Neural progenitor cell (in vitro differentiated cells): ENCODE measurements around the gene TNFRSF19. TPM values are rescaled to one million over a fixed set of nuclear protein-coding genes. Genes with fewer than 3 reads are reported as not detected.

Experiments used
- DNase-seq: peaks from one replicate; pipeline ENCODE4 v3.0.0-alpha.2; 2016; ENCODE audit warnings: low spot score
- H2AFZ ChIP-seq: fragments of 200-600 bp; sonication (generic); replicated peaks from 2 replicates; pipeline ENCODE4 v1.6.1; 2016; ENCODE audit warnings: antibody characterized with exemption
- H3F3A ChIP-seq: fragments of 200-600 bp; sonication (generic); 2 replicates; pipeline ENCODE4 v1.6.1; 2016; ENCODE audit warnings: antibody characterized with exemption, low read depth
- H3K27ac ChIP-seq: fragments of 200-600 bp; sonication (generic); 2 replicates; pipeline ENCODE4 v1.5.1; 2016; ENCODE audit warnings: mild to moderate bottlenecking
- H3K27me3 ChIP-seq: fragments of 200-600 bp; sonication (generic); 2 replicates; pipeline ENCODE4 v1.6.1; 2016; ENCODE audit warnings: mild to moderate bottlenecking, moderate library complexity
- H3K36me3 ChIP-seq: fragments of 200-600 bp; sonication (generic); 2 replicates; pipeline ENCODE4 v1.5.1; 2016
- H3K4me1 ChIP-seq: fragments of 200-600 bp; sonication (generic); 2 replicates; pipeline ENCODE4 v1.6.1; 2016; ENCODE audit warnings: mixed run types
- H3K4me2 ChIP-seq: fragments of 200-600 bp; sonication (generic); 2 replicates; pipeline ENCODE4 v1.6.1; 2016
- H3K4me3 ChIP-seq: fragments of 200-600 bp; sonication (generic); 2 replicates; pipeline ENCODE4 v1.5.1; 2016
- H3K79me2 ChIP-seq: fragments of 200-600 bp; sonication (generic); 2 replicates; pipeline ENCODE4 v1.6.1; 2016; ENCODE audit warnings: low read depth
- H3K9ac ChIP-seq: fragments of 200-600 bp; sonication (generic); 2 replicates; pipeline ENCODE4 v1.6.1; 2016
- H3K9me3 ChIP-seq: fragments of 200-600 bp; sonication (generic); 2 replicates; pipeline ENCODE4 v1.5.1; 2016; ENCODE audit warnings: low read depth
- H4K20me1 ChIP-seq: fragments of 200-600 bp; sonication (generic); 2 replicates; pipeline ENCODE4 v1.6.1; 2016; ENCODE audit warnings: low read depth
- H3K27ac Mint-ChIP-seq: 3 replicates; pipeline ENCODE4 v1.8.0; 2021; ENCODE audit warnings: mixed read lengths
- H3K27me3 Mint-ChIP-seq: 2 replicates; pipeline ENCODE4 v1.8.0; 2022; ENCODE audit warnings: low read depth, mild to moderate bottlenecking, inconsistent platforms, moderate library complexity, mixed read lengths; ENCODE audit not compliant: insufficient read depth
- H3K36me3 Mint-ChIP-seq: 3 replicates; pipeline ENCODE4 v1.8.0; 2021; ENCODE audit warnings: mixed read lengths
- H3K4me1 Mint-ChIP-seq: 3 replicates; pipeline ENCODE4 v1.8.0; 2021; ENCODE audit warnings: mixed read lengths
- H3K4me3 Mint-ChIP-seq: 3 replicates; pipeline ENCODE4 v1.8.0; 2021; ENCODE audit warnings: mild to moderate bottlenecking, moderate library complexity, mixed read lengths
- H3K9me3 Mint-ChIP-seq: 3 replicates; pipeline ENCODE4 v1.8.0; 2020; ENCODE audit warnings: mixed read lengths
- CTCF ChIP-seq: fragments of 200-600 bp; sonication (generic); IDR thresholded peaks from 2 replicates; pipeline ENCODE4 v1.5.1; 2017; ENCODE audit warnings: antibody characterized with exemption, mild to moderate bottlenecking
- EZH2 ChIP-seq: fragments of 200-600 bp; sonication (generic); IDR thresholded peaks from 2 replicates; pipeline ENCODE4 v1.6.1; 2017; ENCODE audit warnings: antibody characterized with exemption, mild to moderate bottlenecking, moderate library complexity
- EZH2phosphoT487 ChIP-seq: fragments of 200-600 bp; sonication (generic); IDR thresholded peaks from 2 replicates; pipeline ENCODE4 v1.6.1; 2017; ENCODE audit warnings: antibody characterized with exemption
- total RNA-seq: library from RNA; depleted of rRNA; stranded (reverse); fragments of >200 nt; gene quantifications from 2 replicates; pipeline ENCODE4 v1.2.3, GENCODE V29; 2015; ENCODE audit warnings: low replicate concordance

Gene TNFRSF19
- total RNA-seq, 1 donor from 2014 or later = 31.7 TPM

GRCh38 chr13:23610966-23611491 lies 40.8 kb downstream of the TNFRSF19 start:
- H3K27ac ChIP-seq = no peak overlapping the region

GRCh38 chr13:23612182-23612581 lies 42.0 kb downstream of the TNFRSF19 start:
- no peak for TF ChIP-seq CTCF
- no peak for TF ChIP-seq EZH2
- no peak for TF ChIP-seq EZH2phosphoT487
- Mint-ChIP-seq H3K27ac (no peak overlapping the region), H3K4me3 (no peak overlapping the region), H3K4me1 (peaks cover 63% of the 10 kb centered on the region), H3K36me3 (peaks cover 9% of the 10 kb centered on the region), H3K9me3 (no peaks in the 10 kb centered on the region), H3K27me3 (no peaks in the 10 kb centered on the region)
- no peak overlapping the region for H3K4me3 ChIP-seq
- no peaks in the 10 kb centered on the region for H3K79me2 ChIP-seq
- H3K9ac ChIP-seq = no peak overlapping the region
- peaks cover 53% of the 10 kb centered on the region for H3K4me1 ChIP-seq
- H3K9me3 ChIP-seq = no peaks in the 10 kb centered on the region
- no peak overlapping the region for H3K4me2 ChIP-seq
- H2AFZ ChIP-seq = no peak overlapping the region
- DNase-seq = no peak
- H3K36me3 ChIP-seq = no peaks in the 10 kb centered on the region
- H3K27me3 ChIP-seq = no peaks in the 10 kb centered on the region
- no peak overlapping the region for H3K27ac ChIP-seq
- peaks cover 30% of the 10 kb centered on the region for H3F3A ChIP-seq
- peaks cover 13% of the 10 kb centered on the region for H4K20me1 ChIP-seq

More at GRCh38 chr13:23610966-23611491, 40.8 kb downstream of the TNFRSF19 start:
- H3K9ac ChIP-seq = no peak overlapping the region
- no peak overlapping the region for H3K27ac Mint-ChIP-seq
- H3K9me3 Mint-ChIP-seq = no peaks in the 10 kb centered on the region
- H3F3A ChIP-seq = peaks cover 27% of the 10 kb centered on the region
- H3K27me3 Mint-ChIP-seq = no peaks in the 10 kb centered on the region
- peaks cover 51% of the 10 kb centered on the region for H3K4me1 ChIP-seq
- peaks cover 6% of the 10 kb centered on the region for H3K36me3 Mint-ChIP-seq
- no peaks in the 10 kb centered on the region for H3K79me2 ChIP-seq
- H3K4me1 Mint-ChIP-seq = peaks cover 57% of the 10 kb centered on the region
- H3K4me2 ChIP-seq = no peak overlapping the region
- no peak overlapping the region for H2AFZ ChIP-seq
- H4K20me1 ChIP-seq = peaks cover 12% of the 10 kb centered on the region
- H3K4me3 Mint-ChIP-seq = no peak overlapping the region
- DNase-seq = no peak
- H3K36me3 ChIP-seq = no peaks in the 10 kb centered on the region
- no peak for TF ChIP-seq EZH2phosphoT487
- no peak for TF ChIP-seq CTCF
- no peak for TF ChIP-seq EZH2
- H3K9me3 ChIP-seq = no peaks in the 10 kb centered on the region
- H3K4me3 ChIP-seq = no peak overlapping the region
- H3K27me3 ChIP-seq = no peaks in the 10 kb centered on the region

GRCh38 chr13:23612731-23613130 lies 42.5 kb downstream of the TNFRSF19 start:
- DNase-seq = no peak

More at GRCh38 chr13:23612731-23613130, 42.5 kb downstream of the TNFRSF19 start:
- H3K4me3 Mint-ChIP-seq = no peak overlapping the region
- H3F3A ChIP-seq = peaks cover 30% of the 10 kb centered on the region
- no peaks in the 10 kb centered on the region for H3K79me2 ChIP-seq
- peaks cover 15% of the 10 kb centered on the region for H3K36me3 Mint-ChIP-seq
- no peak overlapping the region for H3K27ac Mint-ChIP-seq
- no peak for TF ChIP-seq CTCF
- no peak for TF ChIP-seq EZH2
- TF ChIP-seq EZH2phosphoT487 = no peak
- no peak overlapping the region for H3K9ac ChIP-seq
- no peaks in the 10 kb centered on the region for H3K9me3 Mint-ChIP-seq
- H3K4me2 ChIP-seq = no peak overlapping the region
- H3K27me3 ChIP-seq = no peaks in the 10 kb centered on the region
- H3K4me1 Mint-ChIP-seq = peaks cover 68% of the 10 kb centered on the region
- H3K9me3 ChIP-seq = no peaks in the 10 kb centered on the region
- H3K4me3 ChIP-seq = no peak overlapping the region
- H3K4me1 ChIP-seq = peaks cover 53% of the 10 kb centered on the region
- H3K36me3 ChIP-seq = no peaks in the 10 kb centered on the region
- H3K27ac ChIP-seq = no peak overlapping the region
- no peak overlapping the region for H2AFZ ChIP-seq
- peaks cover 13% of the 10 kb centered on the region for H4K20me1 ChIP-seq
- no peaks in the 10 kb centered on the region for H3K27me3 Mint-ChIP-seq
